ACHN (cell line): ENCODE measurements around the gene CMSS1.

Experiments
- DNase-seq: peaks from one replicate; pipeline ENCODE4 v3.0.0-alpha.2; 2015
- in situ Hi-C: cut with HindIII; loops from 2 replicates; pipeline ENCODE4 v1.10.0; 2017; ENCODE audit warnings: low sequenced_read_pairs, low pct_ligation_motif_present, low pct_unique_long_range_greater_than_20kb

Gene CMSS1

GRCh38 chr3:100020876-100021644 lies 203.4 kb downstream of the CMSS1 start:
- no peak for DNase-seq

DNA sequence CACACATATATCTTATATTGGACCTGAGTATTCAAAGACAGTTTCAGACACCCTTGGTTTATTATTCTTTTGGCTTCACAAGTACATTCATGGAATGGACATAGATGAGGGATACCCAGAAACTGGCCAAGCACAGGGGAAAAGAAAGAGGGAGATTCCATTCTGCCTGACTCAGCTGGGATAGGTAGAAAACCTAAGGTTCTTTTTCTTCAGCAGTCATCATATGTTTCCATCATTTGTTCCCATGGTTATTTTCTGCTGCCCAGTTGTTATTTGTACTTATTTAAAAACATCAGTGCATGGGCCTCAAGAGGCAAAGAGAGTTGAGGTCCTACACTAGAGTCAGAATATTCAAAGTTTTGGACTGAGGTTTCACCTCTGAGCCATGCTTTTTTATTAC lies 204.8 kb downstream of the CMSS1 start:
- no peak for DNase-seq
- in situ Hi-C loops = no loop called here

More at GRCh38 chr3:100020876-100021644, 203.4 kb downstream of the CMSS1 start:
- in situ Hi-C loops = no loop called here

DNA sequence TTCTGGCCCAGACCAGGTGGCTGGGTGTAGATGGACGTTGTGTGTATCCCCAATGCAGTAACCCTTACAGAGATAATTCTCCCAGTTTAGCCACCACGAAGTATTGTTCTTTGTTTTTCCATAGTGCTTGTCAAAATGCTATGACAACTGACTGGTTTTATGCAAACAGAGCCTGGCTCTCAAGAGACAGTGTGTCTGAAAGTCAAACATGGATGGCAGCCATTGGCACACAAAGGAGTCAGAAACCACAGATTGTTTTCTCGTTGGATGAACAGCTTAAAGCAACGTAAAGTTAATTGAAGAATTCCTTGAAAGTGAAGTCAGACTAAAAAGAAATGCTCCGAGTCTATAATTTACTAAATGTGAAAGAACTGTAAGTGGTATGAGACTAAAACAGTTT lies 205.5 kb downstream of the CMSS1 start:
- in situ Hi-C loops = no loop called here
- DNase-seq = no peak

DNA sequence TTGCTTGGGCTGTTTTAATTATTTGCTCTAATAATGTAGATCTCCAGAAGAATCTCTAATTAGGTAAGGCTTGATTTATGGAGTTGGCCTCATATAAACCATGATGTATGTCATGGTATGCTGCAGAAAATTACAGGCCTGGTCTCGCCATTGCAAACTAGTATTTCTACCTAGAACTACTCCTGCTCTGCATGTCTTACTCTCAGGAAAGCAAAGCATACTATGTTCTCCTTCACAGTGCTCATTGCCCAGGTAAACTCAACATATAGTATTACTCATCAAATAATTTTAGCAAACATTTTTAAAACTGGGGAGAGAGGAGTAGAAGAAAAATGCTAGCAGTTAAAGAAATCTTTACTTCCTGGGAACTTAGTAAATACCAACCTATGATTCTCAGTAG lies 205.9 kb downstream of the CMSS1 start:
- no peak for DNase-seq
- in situ Hi-C loops = no loop called here

- in situ Hi-C loops = no loop called here
- DNase-seq = no peak
These were observed 207.1 kb downstream of the CMSS1 start for GRCh38 chr3:100024520-100025303.

GRCh38 chr3:100027321-100027720 lies 209.7 kb downstream of the CMSS1 start:
- in situ Hi-C loops = no loop called here
- no peak for DNase-seq

- no peak for DNase-seq
- in situ Hi-C loops = no loop called here
These were observed 211.4 kb downstream of the CMSS1 start for GRCh38 chr3:100029052-100029451.

GRCh38 chr3:100029689-100030088 lies 212.0 kb downstream of the CMSS1 start:
- in situ Hi-C loops = no loop called here
- no peak for DNase-seq

DNA sequence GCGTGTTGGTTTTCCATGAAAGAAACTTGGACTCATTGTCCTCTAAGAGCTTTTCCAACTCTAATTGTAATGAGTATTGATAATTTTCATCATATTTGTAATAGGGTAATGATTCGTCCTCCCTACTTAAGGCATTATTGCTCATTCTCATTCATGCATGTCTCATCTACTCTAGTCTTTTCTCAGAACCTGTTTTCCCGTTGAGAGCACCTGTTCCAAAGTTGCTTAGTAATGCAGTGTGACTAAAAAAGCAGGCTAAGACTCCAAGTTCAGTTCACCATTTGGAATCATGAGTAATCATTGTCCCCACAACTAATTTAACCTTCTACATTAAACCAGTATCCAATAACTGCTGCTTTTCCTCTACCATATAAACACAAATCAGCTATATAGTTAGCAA lies 212.7 kb downstream of the CMSS1 start:
- in situ Hi-C loops = no loop called here
- no peak for DNase-seq

DNA sequence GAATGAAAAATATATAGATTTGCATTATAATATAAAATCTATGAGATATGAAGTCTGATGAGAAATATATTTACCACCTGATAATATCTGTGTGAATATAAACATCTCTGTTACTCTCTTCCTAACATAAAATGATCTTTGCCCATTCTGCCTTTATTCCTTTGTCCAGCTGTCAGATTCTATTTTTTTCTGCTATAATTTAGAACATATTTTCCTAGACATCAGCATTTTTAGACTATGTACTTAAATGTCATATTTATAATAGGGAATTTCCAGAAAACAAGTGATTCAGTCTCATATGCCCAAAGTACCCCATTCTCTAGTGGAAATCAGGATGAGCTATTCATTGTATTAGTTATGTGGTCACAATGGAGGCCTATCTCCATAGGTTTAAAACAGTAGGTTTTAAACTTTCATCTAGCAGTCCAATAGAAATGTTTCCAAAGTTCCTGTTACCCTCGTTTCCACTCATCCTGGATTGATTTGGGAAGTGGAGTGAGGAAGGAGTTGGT lies 213.3 kb downstream of the CMSS1 start:
- in situ Hi-C loops = no loop called here
- DNase-seq = no peak

DNA sequence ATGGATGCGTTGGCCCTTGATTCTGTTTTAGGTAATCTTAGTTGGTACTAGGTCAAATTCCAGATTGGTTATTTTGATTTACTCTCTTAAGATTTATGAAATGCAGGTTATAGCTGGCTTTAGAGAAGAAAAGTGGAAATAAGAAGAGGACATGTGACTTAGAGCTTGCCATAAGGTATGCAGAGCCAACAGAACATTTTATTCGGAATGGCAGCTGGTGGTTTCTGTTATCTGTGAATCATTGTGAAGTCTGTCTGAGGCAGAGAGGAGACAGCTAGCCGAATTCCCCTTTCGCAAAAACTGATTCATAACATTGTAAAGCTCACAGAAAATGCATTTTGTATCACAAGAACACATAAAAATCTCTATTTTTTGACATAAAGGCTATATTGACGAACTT lies 214.6 kb downstream of the CMSS1 start:
- DNase-seq = peak; percentile 23

DNA sequence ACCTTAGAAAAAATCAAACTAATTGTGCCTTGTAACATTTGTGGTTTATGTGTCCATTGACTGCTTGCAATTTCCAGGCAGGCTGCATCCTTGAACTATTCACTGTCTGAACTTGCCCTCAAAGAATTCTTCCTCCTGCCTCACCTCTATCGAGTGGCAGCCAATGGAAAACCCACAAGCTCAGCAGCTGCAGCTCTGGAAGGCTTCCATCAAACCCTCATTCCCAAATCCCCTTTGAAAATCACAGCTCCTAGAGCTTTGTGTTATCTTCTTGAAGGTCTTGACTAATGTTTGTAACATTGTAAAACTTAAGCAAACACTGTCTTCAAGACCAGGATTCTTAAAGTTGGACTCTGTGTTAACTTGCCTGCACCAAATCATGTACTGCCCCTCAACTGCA lies 215.5 kb downstream of the CMSS1 start:
- DNase-seq = no peak
- in situ Hi-C loops = no loop called here

More for the DNA sequence above, 214.6 kb downstream of the CMSS1 start:
- in situ Hi-C loops = no loop called here

- in situ Hi-C loops = no loop called here
- DNase-seq = no peak
These were observed 216.3 kb downstream of the CMSS1 start for GRCh38 chr3:100033903-100034471.

- peak; percentile 23 for DNase-seq
- in situ Hi-C loops = no loop called here
These were observed 221.4 kb downstream of the CMSS1 start for GRCh38 chr3:100039075-100039474.

DNA sequence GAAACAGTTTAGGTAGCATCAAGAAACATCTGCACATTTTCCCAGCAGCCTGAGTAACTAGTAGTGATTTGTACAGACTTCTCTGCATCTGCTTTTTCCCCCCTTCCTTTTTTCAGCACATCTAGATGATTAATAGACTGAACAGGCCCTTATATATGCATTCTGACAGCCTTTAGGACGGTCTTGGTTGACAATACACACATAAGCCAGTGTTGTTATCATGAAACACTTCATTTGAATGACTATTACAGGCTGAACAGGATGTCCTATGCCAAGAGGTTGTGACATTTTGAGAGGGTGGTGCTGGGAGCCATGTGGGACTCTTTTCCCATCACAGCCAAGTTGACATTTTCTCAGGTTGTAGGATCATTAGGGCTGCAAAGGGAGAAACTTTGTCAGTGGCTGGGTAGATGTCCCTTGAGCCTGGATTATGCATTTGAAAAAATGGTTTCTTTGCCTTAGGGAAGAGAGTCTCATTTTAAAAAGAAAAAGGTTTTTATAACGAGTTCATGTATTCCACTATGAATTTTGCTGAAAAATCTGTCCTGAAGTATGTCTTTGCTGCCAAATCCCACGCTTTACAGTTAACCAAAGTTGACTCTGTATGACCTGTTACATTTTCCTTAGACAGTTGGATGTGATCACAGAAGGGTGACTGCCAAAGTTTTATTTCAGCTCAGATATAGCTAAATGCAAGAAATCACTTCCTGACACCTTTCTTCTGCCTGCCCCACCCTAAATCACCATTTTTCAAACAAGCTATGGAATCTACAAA lies 223.0 kb downstream of the CMSS1 start:
- in situ Hi-C loops = no loop called here
- DNase-seq = peak; percentile 4

- in situ Hi-C loops = no loop called here
These were observed 223.7 kb downstream of the CMSS1 start for GRCh38 chr3:100041328-100041749.

GRCh38 chr3:100042166-100042981 lies 224.7 kb downstream of the CMSS1 start:
- DNase-seq = peak; percentile 71

More at GRCh38 chr3:100041328-100041749, 223.7 kb downstream of the CMSS1 start:
- DNase-seq = peak; percentile 73

GRCh38 chr3:100043271-100043670 lies 225.6 kb downstream of the CMSS1 start:
- in situ Hi-C loops = no loop called here
- DNase-seq = no peak

More at GRCh38 chr3:100042166-100042981, 224.7 kb downstream of the CMSS1 start:
- in situ Hi-C loops = no loop called here
